HepG2 (cell line): ENCODE measurements around the gene LRP1-AS. TPM values are rescaled to one million over a fixed set of nuclear protein-coding genes. Genes with fewer than 3 reads are reported as not detected.

ENCODE experiments used
- EEA1 ChIP-seq: sonication (generic); formaldehyde crosslinking; IDR thresholded peaks from 2 replicates; pipeline ENCODE4 v1.5.1; 2020; ENCODE audit warnings: mild to moderate bottlenecking, missing genetic modification reagents, borderline replicate concordance
- FOXK1 ChIP-seq: sonication (generic); formaldehyde crosslinking; IDR thresholded peaks from 2 replicates; pipeline ENCODE4 v1.4.0; 2020; ENCODE audit warnings: low read depth, missing genetic modification reagents, borderline replicate concordance
- JUNB ChIP-seq: sonication (generic); formaldehyde crosslinking; IDR thresholded peaks from 2 replicates; pipeline ENCODE4 v1.8.0; 2022; ENCODE audit warnings: missing genetic modification reagents, mild to moderate bottlenecking, borderline replicate concordance
- MZF1 ChIP-seq: sonication (generic); formaldehyde crosslinking; IDR thresholded peaks from 2 replicates; pipeline ENCODE4 v1.8.1; 2023; ENCODE audit warnings: mild to moderate bottlenecking, missing genetic modification reagents, borderline replicate concordance
- PAF1 ChIP-seq: IDR thresholded peaks from 2 replicates; pipeline ENCODE4 v1.6.1; 2016; ENCODE audit warnings: missing genetic modification reagents, missing compliant biosample characterization
- TBX3 ChIP-seq: fragments of 450-650 bp; IDR thresholded peaks from 2 replicates; pipeline ENCODE4 v1.6.1; 2017; ENCODE audit warnings: antibody characterized with exemption, mild to moderate bottlenecking, inconsistent platforms, borderline replicate concordance
- TOPORS ChIP-seq: sonication (generic); formaldehyde crosslinking; IDR thresholded peaks from 2 replicates; pipeline ENCODE4 v1.8.0; 2023; ENCODE audit warnings: mild to moderate bottlenecking, missing genetic modification reagents
- ZBTB1 ChIP-seq: sonication (generic); formaldehyde crosslinking; IDR thresholded peaks from 2 replicates; pipeline ENCODE4 v1.4.0; 2020; ENCODE audit warnings: missing genetic modification reagents, borderline replicate concordance
- ZFAT ChIP-seq: sonication (generic); formaldehyde crosslinking; conservative IDR thresholded peaks from 2 replicates; pipeline ENCODE4 v1.8.1; 2023; ENCODE audit warnings: missing genetic modification reagents, inconsistent platforms
- ZFP36L2 ChIP-seq: sonication (generic); formaldehyde crosslinking; IDR thresholded peaks from 2 replicates; pipeline ENCODE4 v1.4.0; 2020; ENCODE audit warnings: missing genetic modification reagents
- ZFP82 ChIP-seq: sonication (generic); formaldehyde crosslinking; IDR thresholded peaks from 2 replicates; pipeline ENCODE4 v1.5.1; 2020; ENCODE audit warnings: mild to moderate bottlenecking, missing genetic modification reagents, borderline replicate concordance
- ZNF180 ChIP-seq: sonication (generic); formaldehyde crosslinking; IDR thresholded peaks from 2 replicates; pipeline ENCODE4 v1.4.0; 2020; ENCODE audit warnings: low read depth, missing genetic modification reagents, borderline replicate concordance
- ZNF235 ChIP-seq: sonication (generic); formaldehyde crosslinking; IDR thresholded peaks from 2 replicates; pipeline ENCODE4 v1.8.1; 2023; ENCODE audit warnings: mild to moderate bottlenecking, missing genetic modification reagents, borderline replicate concordance
- ZNF274 ChIP-seq: sonication (generic); formaldehyde crosslinking; IDR thresholded peaks from 2 replicates; pipeline ENCODE4 v1.5.1; 2020; ENCODE audit warnings: mild to moderate bottlenecking, missing genetic modification reagents
- ZNF468 ChIP-seq: sonication (generic); formaldehyde crosslinking; IDR thresholded peaks from 2 replicates; pipeline ENCODE4 v1.8.0; 2022; ENCODE audit warnings: mild to moderate bottlenecking, moderate library complexity, missing genetic modification reagents
- ZNF746 ChIP-seq: sonication (generic); formaldehyde crosslinking; IDR thresholded peaks from 2 replicates; pipeline ENCODE4 v1.8.0; 2022; ENCODE audit warnings: mild to moderate bottlenecking, missing genetic modification reagents
- ZNF781 ChIP-seq: sonication (generic); formaldehyde crosslinking; IDR thresholded peaks from 2 replicates; pipeline ENCODE4 v1.5.1; 2020; ENCODE audit warnings: borderline replicate concordance, mild to moderate bottlenecking, missing genetic modification reagents; ENCODE audit errors: not compliant biosample characterization
- ZNF790 ChIP-seq: sonication (generic); formaldehyde crosslinking; IDR thresholded peaks from 2 replicates; pipeline ENCODE4 v1.8.0; 2022; ENCODE audit warnings: missing genetic modification reagents, mild to moderate bottlenecking, borderline replicate concordance
- ZZZ3 ChIP-seq: sonication (generic); formaldehyde crosslinking; IDR thresholded peaks from 2 replicates; pipeline ENCODE4 v1.4.0; 2020; ENCODE audit warnings: missing genetic modification reagents, mild to moderate bottlenecking, borderline replicate concordance
- polyA plus RNA-seq, 8 experiments: library from polyadenylated mRNA; depleted of rRNA in 3 of 8; stranded (reverse) in 7 of 8; unstranded in 1 of 8; fragments of >200 nt; fragmentation: Illumina TruSeq in 4 of 8; extraction: Trizol in 4 of 8; gene quantifications; 2 replicates each; pipeline versions ENCODE4 v1.2.1 to v1.2.3, GENCODE V29; 2011 to 2016; ENCODE audit warnings: low read depth in 4 of 8, missing spikeins in 1 of 8, mixed read lengths in 1 of 8; ENCODE audit not compliant: insufficient read depth in 1 of 8
- total RNA-seq, 5 experiments: library from RNA; depleted of rRNA; stranded (reverse); fragments of >200 nt; fragmentation: Illumina TruSeq; extraction: Trizol; gene quantifications; 2 replicates each; pipeline ENCODE4 v1.2.3, GENCODE V29; 2016; ENCODE audit warnings: low read depth in 1 of 5
- TF ChIP-seq, protein P1 (sequence below): sonication (generic); formaldehyde crosslinking; conservative IDR thresholded peaks from 2 replicates; pipeline ENCODE4 v1.8.0; 2022; ENCODE audit warnings: low read depth, missing genetic modification reagents
- TF ChIP-seq, protein P2 (sequence below): sonication (generic); formaldehyde crosslinking; IDR thresholded peaks from 2 replicates; pipeline ENCODE4 v1.8.0; 2022; ENCODE audit warnings: mild to moderate bottlenecking, missing genetic modification reagents
- TF ChIP-seq, protein P3 (sequence below): sonication (generic); formaldehyde crosslinking; IDR thresholded peaks from 2 replicates; pipeline ENCODE4 v1.8.0; 2022; ENCODE audit warnings: missing genetic modification reagents, mild to moderate bottlenecking, moderate library complexity, borderline replicate concordance
- TF ChIP-seq, protein P4 (sequence below): IDR thresholded peaks from 2 replicates; pipeline ENCODE4 v1.6.1; 2016; ENCODE audit warnings: low read depth

Gene LRP1-AS
- total and polyA plus RNA-seq, 2 of the 13 experiments (the other 11 are each of a cell fraction or from before 2014, with no cell fraction given): 0.20 TPM; not detected in 1

DNA sequence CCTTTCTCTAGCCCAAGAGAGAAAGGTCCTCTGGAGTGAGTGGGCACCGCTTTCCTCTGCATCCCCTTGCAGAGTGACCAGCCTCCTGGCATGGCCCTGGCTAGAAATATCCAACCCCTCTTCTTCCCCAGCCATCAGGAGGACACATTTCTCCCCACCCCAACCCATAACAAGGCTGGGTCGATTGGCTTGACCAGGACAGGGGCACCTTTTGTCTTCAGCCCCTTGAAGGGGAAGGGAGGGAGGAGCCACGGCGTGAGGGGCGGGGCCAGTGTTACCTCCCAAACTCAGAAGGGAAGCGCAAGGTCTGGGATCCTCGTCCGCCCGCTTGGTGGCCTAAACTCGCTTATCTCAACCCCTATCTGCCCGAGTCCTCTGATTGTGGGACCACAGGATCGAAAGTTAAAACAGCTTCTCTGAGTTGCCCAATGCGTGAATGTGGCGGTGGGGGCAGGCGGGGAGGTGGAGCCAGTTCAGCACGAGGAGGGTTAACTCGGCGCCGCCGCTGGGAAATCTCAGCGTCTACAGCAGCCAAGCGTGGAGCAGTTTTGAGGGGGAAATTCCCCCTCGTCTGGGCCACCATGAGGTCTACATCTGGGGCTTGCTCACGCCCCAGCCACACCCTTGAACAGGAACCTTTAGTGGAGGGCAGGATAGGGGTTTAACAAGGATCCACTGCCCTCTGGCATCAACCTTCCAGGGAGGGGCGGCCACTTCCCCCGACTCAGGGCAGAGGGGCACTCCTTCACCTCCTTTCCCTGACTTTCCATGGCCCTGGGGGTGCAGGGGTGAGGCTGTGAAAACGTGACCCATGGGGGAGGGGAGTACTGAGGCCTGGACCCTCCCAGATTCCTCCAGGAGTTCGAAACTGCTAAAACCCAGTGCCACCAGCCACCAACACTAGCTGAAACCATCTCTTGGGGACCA lies 37.1 kb downstream of the LRP1-AS start (continued):
- TF ChIP-seq, protein P1, sequence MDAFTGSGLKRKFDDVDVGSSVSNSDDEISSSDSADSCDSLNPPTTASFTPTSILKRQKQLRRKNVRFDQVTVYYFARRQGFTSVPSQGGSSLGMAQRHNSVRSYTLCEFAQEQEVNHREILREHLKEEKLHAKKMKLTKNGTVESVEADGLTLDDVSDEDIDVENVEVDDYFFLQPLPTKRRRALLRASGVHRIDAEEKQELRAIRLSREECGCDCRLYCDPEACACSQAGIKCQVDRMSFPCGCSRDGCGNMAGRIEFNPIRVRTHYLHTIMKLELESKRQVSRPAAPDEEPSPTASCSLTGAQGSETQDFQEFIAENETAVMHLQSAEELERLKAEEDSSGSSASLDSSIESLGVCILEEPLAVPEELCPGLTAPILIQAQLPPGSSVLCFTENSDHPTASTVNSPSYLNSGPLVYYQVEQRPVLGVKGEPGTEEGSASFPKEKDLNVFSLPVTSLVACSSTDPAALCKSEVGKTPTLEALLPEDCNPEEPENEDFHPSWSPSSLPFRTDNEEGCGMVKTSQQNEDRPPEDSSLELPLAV (CRISPR knock-in tag): no peak
- no peak for TF ChIP-seq TOPORS (CRISPR knock-in tag)
- TF ChIP-seq ZFAT (CRISPR knock-in tag): no peak
- no peak for TF ChIP-seq MZF1
- TF ChIP-seq ZNF746: no peak
- TF ChIP-seq, protein P2, sequence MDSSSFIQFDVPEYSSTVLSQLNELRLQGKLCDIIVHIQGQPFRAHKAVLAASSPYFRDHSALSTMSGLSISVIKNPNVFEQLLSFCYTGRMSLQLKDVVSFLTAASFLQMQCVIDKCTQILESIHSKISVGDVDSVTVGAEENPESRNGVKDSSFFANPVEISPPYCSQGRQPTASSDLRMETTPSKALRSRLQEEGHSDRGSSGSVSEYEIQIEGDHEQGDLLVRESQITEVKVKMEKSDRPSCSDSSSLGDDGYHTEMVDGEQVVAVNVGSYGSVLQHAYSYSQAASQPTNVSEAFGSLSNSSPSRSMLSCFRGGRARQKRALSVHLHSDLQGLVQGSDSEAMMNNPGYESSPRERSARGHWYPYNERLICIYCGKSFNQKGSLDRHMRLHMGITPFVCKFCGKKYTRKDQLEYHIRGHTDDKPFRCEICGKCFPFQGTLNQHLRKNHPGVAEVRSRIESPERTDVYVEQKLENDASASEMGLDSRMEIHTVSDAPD: no peak
- TF ChIP-seq ZNF180 (CRISPR knock-in tag): no peak
- TF ChIP-seq PAF1 (CRISPR knock-in tag): no peak
- no peak for TF ChIP-seq ZNF274 (CRISPR knock-in tag)
- no peak for TF ChIP-seq ZNF468 (CRISPR knock-in tag)
- no peak for TF ChIP-seq JUNB (CRISPR knock-in tag)
- no peak for TF ChIP-seq ZNF790 (CRISPR knock-in tag)
- TF ChIP-seq ZFP36L2 (CRISPR knock-in tag): no peak
- TF ChIP-seq ZNF235: no peak
- TF ChIP-seq ZFP82: no peak
- TF ChIP-seq, protein P3, sequence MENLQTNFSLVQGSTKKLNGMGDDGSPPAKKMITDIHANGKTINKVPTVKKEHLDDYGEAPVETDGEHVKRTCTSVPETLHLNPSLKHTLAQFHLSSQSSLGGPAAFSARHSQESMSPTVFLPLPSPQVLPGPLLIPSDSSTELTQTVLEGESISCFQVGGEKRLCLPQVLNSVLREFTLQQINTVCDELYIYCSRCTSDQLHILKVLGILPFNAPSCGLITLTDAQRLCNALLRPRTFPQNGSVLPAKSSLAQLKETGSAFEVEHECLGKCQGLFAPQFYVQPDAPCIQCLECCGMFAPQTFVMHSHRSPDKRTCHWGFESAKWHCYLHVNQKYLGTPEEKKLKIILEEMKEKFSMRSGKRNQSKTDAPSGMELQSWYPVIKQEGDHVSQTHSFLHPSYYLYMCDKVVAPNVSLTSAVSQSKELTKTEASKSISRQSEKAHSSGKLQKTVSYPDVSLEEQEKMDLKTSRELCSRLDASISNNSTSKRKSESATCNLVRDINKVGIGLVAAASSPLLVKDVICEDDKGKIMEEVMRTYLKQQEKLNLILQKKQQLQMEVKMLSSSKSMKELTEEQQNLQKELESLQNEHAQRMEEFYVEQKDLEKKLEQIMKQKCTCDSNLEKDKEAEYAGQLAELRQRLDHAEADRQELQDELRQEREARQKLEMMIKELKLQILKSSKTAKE: no peak
- no peak for TF ChIP-seq EEA1 (CRISPR knock-in tag)
- TF ChIP-seq ZZZ3 (CRISPR knock-in tag): no peak
- no peak for TF ChIP-seq ZNF781 (CRISPR knock-in tag)
- TF ChIP-seq FOXK1 (CRISPR knock-in tag): no peak
- TF ChIP-seq ZBTB1: no peak
- no peak for TF ChIP-seq TBX3
- TF ChIP-seq, protein P4, sequence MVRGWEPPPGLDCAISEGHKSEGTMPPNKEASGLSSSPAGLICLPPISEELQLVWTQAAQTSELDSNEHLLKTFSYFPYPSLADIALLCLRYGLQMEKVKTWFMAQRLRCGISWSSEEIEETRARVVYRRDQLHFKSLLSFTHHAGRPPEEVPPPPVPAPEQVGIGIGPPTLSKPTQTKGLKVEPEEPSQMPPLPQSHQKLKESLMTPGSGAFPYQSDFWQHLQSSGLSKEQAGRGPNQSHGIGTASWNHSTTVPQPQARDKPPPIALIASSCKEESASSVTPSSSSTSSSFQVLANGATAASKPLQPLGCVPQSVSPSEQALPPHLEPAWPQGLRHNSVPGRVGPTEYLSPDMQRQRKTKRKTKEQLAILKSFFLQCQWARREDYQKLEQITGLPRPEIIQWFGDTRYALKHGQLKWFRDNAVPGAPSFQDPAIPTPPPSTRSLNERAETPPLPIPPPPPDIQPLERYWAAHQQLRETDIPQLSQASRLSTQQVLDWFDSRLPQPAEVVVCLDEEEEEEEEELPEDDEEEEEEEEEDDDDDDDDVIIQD (CRISPR knock-in tag): no peak
